ENCODE data around the gene OR2J2. TPM values are rescaled to one million over a fixed set of nuclear protein-coding genes. Genes with fewer than 3 reads are reported as not detected.
"Not testable (repeated sequence)": the region's sequence is repeated elsewhere in the genome, so short reads cannot be mapped to it uniquely, and the experiment has no call there.

OR2J2 gene
- total and polyA plus RNA-seq, 2 donors (not counting 3 experiments of a cell fraction or from before 2014, with no cell fraction given): not detected

- no peak for FAIRE-seq
- Histone ChIP-seq H3K9ac (replicated peaks; ENCODE audit: extremely low read depth, insufficient read depth, low read length) (no peak overlapping the region), H3K27me3 (ENCODE audit: control insufficient read depth in 2 of 2, insufficient read depth in 2 of 2, low read length in 2 of 2) (no peaks in the 10 kb centered on the region), H3K9me1 (replicated peaks; ENCODE audit: control insufficient read depth, extremely low read depth, insufficient read depth, low read length) (no peaks in the 10 kb centered on the region), H3K36me3 (ENCODE audit: control insufficient read depth in 2 of 2, extremely low read depth in 1 of 2, insufficient read depth in 2 of 2, low read length in 2 of 2) (no peaks in the 10 kb centered on the region), H3K4me2 (ENCODE audit: insufficient read depth, low read length) (no peak overlapping the region), H3K4me1 (ENCODE audit: control insufficient read depth, extremely low read depth, insufficient read depth, low read length) (no peaks in the 10 kb centered on the region), H3K9me3 (replicated peaks; ENCODE audit: control insufficient read depth, insufficient read depth, low read length) (no peaks in the 10 kb centered on the region), H3K79me2 (ENCODE audit: control insufficient read depth, insufficient read depth, low read length) (no peaks in the 10 kb centered on the region), H3K27ac (ENCODE audit: insufficient read depth, low read depth, low read length) (no peak overlapping the region), H2AFZ (ENCODE audit: low read depth, low read length) (no peak overlapping the region), H3K4me3 (replicated peaks in 1 of 3; ENCODE audit: insufficient read depth in 1 of 3, low read depth in 1 of 3, low read length in 3 of 3) (no peak overlapping the region), H4K20me1 (replicated peaks; ENCODE audit: control insufficient read depth, extremely low read depth, insufficient read depth, low read length) (no peaks in the 10 kb centered on the region)
- dilution Hi-C loops (cut with MboI; ENCODE audit: extremely low pct_ligation_motif_present, low sequenced_read_pairs) (no loop called here), intact Hi-C loops (cut with micrococcal nuclease) (no loop called here)
- DNase-seq (ENCODE audit: low read depth, low spot score): no peak
- ChIA-PET CTCF (no interaction called here), POLR2A (no interaction called here)
- BruUV-seq (replicated peaks): no TSS peak
- TF ChIP-seq FOS (IDR thresholded peaks at IDR 0.05; ENCODE audit: borderline replicate concordance, insufficient read depth, low read length) (no peak), GATA2 (IDR thresholded peaks at IDR 0.05; ENCODE audit: insufficient read depth, insufficient read length, low read depth, low read length) (no peak), POLR2A (IDR thresholded peaks at IDR 0.05; ENCODE audit: low read depth, low read length) (no peak), MYC (IDR thresholded peaks at IDR 0.05; ENCODE audit: low read depth, low read length) (no peak), POLR2AphosphoS5 (IDR thresholded peaks at IDR 0.05; ENCODE audit: insufficient read depth, low read depth, low read length) (no peak), EZH2 (IDR thresholded peaks at IDR 0.05; ENCODE audit: borderline replicate concordance, low read depth, low read length, severe bottlenecking) (no peak), JUN (IDR thresholded peaks at IDR 0.05; ENCODE audit: borderline replicate concordance, insufficient read depth, insufficient read length, low read depth) (no peak), MAX (IDR thresholded peaks at IDR 0.05; ENCODE audit: insufficient read depth, insufficient read length) (no peak), CTCF (IDR thresholded peaks at IDR 0.05; ENCODE audit: extremely low read depth in 1 of 2, insufficient read depth in 1 of 2, low read depth in 1 of 2, low read length in 2 of 2) (no peak)
These were observed 23.6 kb upstream of the OR2J2 start for GRCh38 chr6:29147074-29147473.

GRCh38 chr6:29149444-29149843, 21.3 kb upstream of the OR2J2 start:
- H2AFZ ChIP-seq (ENCODE audit: low read depth, low read length); H3K27me3 ChIP-seq (ENCODE audit: control insufficient read depth in 2 of 2, insufficient read depth in 2 of 2, low read length in 2 of 2); H3K9me1 ChIP-seq (replicated peaks; ENCODE audit: control insufficient read depth, extremely low read depth, insufficient read depth, low read length); H3K9ac ChIP-seq (replicated peaks; ENCODE audit: extremely low read depth, insufficient read depth, low read length); dilution Hi-C loops (cut with MboI; ENCODE audit: extremely low pct_ligation_motif_present, low sequenced_read_pairs); H3K4me1 ChIP-seq (ENCODE audit: control insufficient read depth, extremely low read depth, insufficient read depth, low read length); H3K4me2 ChIP-seq (ENCODE audit: insufficient read depth, low read length); DNase-seq (ENCODE audit: low read depth, low spot score); H3K4me3 ChIP-seq (replicated peaks in 1 of 3; ENCODE audit: insufficient read depth in 1 of 3, low read depth in 1 of 3, low read length in 3 of 3); BruUV-seq (replicated peaks); H3K79me2 ChIP-seq (ENCODE audit: control insufficient read depth, insufficient read depth, low read length); H3K9me3 ChIP-seq (replicated peaks; ENCODE audit: control insufficient read depth, insufficient read depth, low read length); H4K20me1 ChIP-seq (replicated peaks; ENCODE audit: control insufficient read depth, extremely low read depth, insufficient read depth, low read length); H3K27ac ChIP-seq (ENCODE audit: insufficient read depth, low read depth, low read length); H3K36me3 ChIP-seq (ENCODE audit: control insufficient read depth in 2 of 2, extremely low read depth in 1 of 2, insufficient read depth in 2 of 2, low read length in 2 of 2); intact Hi-C loops (cut with micrococcal nuclease); CTCF ChIA-PET; POLR2A ChIA-PET; FAIRE-seq: not testable (repeated sequence)
